Parathyroid adenoma (tissue), 2 donors: Measurements from ENCODE around the gene PAGE4.

ENCODE experiments used
- H2AFZ ChIP-seq: fragments of 300-600 bp; sonication (generic); one replicate; pipeline ENCODE4 v1.7.0; 2017; ENCODE audit warnings: antibody characterized with exemption, mild to moderate bottlenecking
- H3K27ac ChIP-seq: fragments of 300-600 bp; sonication (generic); one replicate; pipeline ENCODE4 v1.7.0; 2017
- H3K27me3 ChIP-seq: fragments of 300-600 bp; sonication (generic); one replicate; pipeline ENCODE4 v1.7.0; 2017; ENCODE audit warnings: low read length; ENCODE audit not compliant: control insufficient read depth, insufficient read depth
- H3K36me3 ChIP-seq: fragments of 300-600 bp; sonication (generic); one replicate; pipeline ENCODE4 v1.7.0; 2017; ENCODE audit warnings: low read length; ENCODE audit not compliant: control insufficient read depth, insufficient read depth
- H3K4me1 ChIP-seq: fragments of 300-600 bp; sonication (generic); one replicate; pipeline ENCODE4 v1.7.0; 2017; ENCODE audit warnings: control low read depth
- H3K4me2 ChIP-seq: fragments of 300-600 bp; sonication (generic); one replicate; pipeline ENCODE4 v1.7.0; 2017; ENCODE audit warnings: low read length
- H3K4me3 ChIP-seq: fragments of 300-600 bp; sonication (generic); one replicate; pipeline ENCODE4 v1.7.0; 2017; ENCODE audit warnings: low read depth, low read length
- H3K79me2 ChIP-seq: fragments of 300-600 bp; sonication (generic); one replicate; pipeline ENCODE4 v1.7.0; 2017; ENCODE audit warnings: control low read depth
- H3K9ac ChIP-seq: fragments of 300-600 bp; sonication (generic); one replicate; pipeline ENCODE4 v1.7.0; 2017; ENCODE audit warnings: mild to moderate bottlenecking
- H3K9me3 ChIP-seq: fragments of 300-600 bp; sonication (generic); one replicate; pipeline ENCODE4 v1.7.0; 2017; ENCODE audit warnings: low read length; ENCODE audit not compliant: control insufficient read depth
- TF ChIP-seq, protein P1 (sequence below): fragments of 300-600 bp; sonication (generic); IDR thresholded peaks from one replicate; pipeline ENCODE4 v1.7.0; 2017; ENCODE audit warnings: antibody characterized with exemption, mild to moderate bottlenecking
- donor health status: primary hyperparathyroidism.

Gene PAGE4

DNA sequence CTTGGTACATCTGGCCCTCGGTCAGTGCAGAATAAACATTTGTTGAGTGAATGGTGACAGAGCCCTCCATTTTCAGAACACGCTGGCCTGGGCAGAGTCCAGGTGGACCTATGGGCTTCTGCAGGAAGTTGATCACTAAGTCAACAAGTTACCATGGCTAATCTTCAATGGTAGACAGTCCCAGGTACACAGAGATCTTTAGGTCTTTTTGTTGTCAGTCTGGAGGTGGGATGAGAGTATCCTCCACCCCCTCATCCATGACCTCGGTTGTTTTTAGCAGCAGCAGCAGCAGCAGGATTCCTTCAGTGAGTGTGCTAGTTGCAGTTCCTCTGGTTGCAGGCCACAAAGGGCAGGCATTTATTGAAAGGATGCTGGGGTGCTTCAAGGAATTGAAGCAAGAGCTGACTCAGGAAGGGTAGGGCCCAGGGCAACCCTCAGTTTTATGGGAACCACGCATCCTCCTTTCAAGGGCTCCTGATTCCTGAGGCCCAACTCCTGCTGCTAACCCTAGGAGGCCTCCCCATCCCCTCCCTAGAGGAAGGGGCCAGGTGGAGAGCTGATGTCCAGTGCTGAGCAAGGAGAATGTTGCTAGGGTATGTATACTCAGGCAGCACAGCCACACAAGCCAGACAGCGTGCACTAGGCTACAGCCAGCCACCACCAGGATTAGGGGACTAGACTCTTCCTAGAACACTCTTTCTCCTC, 48.4 kb downstream of the PAGE4 start:
- Histone ChIP-seq H3K36me3 (no peaks in the 10 kb centered on the region), H3K9me3 (no peaks in the 10 kb centered on the region), H3K27me3 (no peaks in the 10 kb centered on the region), H3K4me3 (no peak overlapping the region), H3K79me2 (no peaks in the 10 kb centered on the region), H3K4me1 (no peaks in the 10 kb centered on the region), H3K27ac (peak overlapping the region; percentile 94), H3K4me2 (no peak overlapping the region), H3K9ac (no peak overlapping the region), H2AFZ (peak overlapping the region; percentile 39)
- TF ChIP-seq, protein P1, sequence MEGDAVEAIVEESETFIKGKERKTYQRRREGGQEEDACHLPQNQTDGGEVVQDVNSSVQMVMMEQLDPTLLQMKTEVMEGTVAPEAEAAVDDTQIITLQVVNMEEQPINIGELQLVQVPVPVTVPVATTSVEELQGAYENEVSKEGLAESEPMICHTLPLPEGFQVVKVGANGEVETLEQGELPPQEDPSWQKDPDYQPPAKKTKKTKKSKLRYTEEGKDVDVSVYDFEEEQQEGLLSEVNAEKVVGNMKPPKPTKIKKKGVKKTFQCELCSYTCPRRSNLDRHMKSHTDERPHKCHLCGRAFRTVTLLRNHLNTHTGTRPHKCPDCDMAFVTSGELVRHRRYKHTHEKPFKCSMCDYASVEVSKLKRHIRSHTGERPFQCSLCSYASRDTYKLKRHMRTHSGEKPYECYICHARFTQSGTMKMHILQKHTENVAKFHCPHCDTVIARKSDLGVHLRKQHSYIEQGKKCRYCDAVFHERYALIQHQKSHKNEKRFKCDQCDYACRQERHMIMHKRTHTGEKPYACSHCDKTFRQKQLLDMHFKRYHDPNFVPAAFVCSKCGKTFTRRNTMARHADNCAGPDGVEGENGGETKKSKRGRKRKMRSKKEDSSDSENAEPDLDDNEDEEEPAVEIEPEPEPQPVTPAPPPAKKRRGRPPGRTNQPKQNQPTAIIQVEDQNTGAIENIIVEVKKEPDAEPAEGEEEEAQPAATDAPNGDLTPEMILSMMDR, result no peak

DNA sequence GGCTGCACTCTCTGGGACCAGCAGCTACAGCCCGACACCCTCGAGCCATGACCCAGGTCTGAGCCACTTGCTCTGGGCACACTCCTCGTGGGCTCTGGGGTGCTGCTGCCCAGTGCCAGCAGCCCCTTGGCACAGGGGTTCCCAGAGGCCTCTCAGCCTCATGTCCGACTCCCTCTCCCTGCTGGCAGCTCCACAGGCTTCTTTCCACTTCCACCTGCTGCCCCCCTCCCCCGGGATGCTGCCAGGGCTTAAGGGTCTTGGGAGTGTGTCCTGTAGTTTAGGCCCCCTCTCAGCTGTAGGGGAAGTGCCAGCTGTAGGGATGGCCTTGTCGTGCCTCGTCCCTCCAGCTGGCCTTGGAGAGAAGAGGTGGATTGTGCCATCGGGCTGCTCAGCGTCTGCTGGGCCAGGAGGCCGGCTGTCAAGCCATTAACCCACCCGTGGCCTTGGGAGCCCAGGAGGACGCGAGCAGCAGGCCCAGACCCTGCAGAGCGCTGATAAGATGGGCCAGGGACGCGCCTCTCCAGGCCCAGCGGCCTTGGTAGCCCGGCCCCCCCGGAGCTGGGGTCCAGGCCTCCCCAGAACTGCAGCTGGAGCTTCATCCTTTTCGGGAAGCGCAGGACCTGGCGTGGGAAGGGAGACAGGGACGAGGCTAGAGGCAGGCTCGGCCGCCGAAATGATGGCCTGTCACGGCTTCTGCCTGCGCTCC, 49.2 kb downstream of the PAGE4 start:
- H3K4me2 ChIP-seq, result peak overlapping the region; percentile 72
- H3K27me3 ChIP-seq, result no peaks in the 10 kb centered on the region
- peak overlapping the region; percentile 73 for H3K9ac ChIP-seq
- H3K4me1 ChIP-seq, result no peaks in the 10 kb centered on the region
- H2AFZ ChIP-seq, result peak overlapping the region; percentile 91
- H3K4me3 ChIP-seq, result peak overlapping the region; percentile 62
- TF ChIP-seq, protein P1, result no peak
- no peaks in the 10 kb centered on the region for H3K79me2 ChIP-seq
- peak overlapping the region; percentile 94 for H3K27ac ChIP-seq
- H3K9me3 ChIP-seq, result no peaks in the 10 kb centered on the region
- no peaks in the 10 kb centered on the region for H3K36me3 ChIP-seq

DNA sequence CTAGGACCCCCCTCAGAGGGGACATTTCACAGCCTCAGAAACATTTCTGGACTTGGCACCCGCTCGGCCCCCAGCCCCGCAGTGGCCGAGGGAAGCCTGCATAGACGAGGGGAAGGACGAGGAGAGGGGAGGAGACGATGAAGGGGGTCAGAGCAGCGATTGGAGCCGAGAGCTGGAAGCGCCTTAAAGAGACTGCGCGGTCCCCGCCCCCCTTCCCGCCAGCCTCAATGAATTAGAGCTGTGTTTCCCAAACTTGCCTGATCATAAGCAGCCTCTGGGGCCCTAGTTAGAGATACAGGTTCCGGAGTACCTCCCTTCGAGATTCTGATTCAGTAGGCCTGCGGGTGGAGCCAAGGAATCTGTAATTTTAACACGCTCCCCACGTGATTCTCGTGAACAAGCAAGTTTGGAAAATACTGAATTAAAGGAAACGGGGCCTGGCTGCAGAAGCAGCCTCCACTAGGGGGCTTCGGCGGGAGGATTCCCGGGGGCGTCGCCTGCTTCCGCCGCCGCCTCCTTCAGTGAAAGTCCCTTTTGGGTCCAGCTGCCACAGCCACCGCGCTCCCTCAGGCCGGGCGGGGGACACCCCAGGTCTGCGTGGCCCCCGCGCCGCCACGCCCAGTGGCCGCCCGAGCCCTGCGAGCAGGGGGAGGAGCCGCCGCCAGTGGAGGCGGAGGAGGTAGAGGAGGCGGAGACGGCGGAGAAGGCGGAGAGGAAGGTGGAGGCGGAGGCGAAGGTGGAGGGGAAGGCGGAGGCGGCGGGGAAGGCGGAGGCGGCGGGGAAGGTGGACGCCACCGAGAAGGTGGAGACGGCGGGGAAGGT, 49.9 kb downstream of the PAGE4 start, which contains the start of gene USP27X:
TSS of gene USP27X (plus strand) at position 651 of the 822 bp plus-strand sequence. CDS start 824 bp downstream, outside the sequence.
- no peaks in the 10 kb centered on the region for H3K27me3 ChIP-seq
- peak within 1 kb of the TSS; percentile 73 for H3K9ac ChIP-seq
- peak within 1 kb of the TSS; percentile 62 for H3K4me3 ChIP-seq
- H3K79me2 ChIP-seq, result no peaks in the 10 kb centered on the region
- peak within 1 kb of the TSS; percentile 91 for H2AFZ ChIP-seq
- no peaks in the 10 kb centered on the region for H3K4me1 ChIP-seq
- no peaks in the 10 kb centered on the region for H3K36me3 ChIP-seq
- H3K27ac ChIP-seq, result peak within 1 kb of the TSS; percentile 94
- TF ChIP-seq, protein P1, result peak; percentile 66
- H3K9me3 ChIP-seq, result no peaks in the 10 kb centered on the region
- peak within 1 kb of the TSS; percentile 72 for H3K4me2 ChIP-seq

DNA sequence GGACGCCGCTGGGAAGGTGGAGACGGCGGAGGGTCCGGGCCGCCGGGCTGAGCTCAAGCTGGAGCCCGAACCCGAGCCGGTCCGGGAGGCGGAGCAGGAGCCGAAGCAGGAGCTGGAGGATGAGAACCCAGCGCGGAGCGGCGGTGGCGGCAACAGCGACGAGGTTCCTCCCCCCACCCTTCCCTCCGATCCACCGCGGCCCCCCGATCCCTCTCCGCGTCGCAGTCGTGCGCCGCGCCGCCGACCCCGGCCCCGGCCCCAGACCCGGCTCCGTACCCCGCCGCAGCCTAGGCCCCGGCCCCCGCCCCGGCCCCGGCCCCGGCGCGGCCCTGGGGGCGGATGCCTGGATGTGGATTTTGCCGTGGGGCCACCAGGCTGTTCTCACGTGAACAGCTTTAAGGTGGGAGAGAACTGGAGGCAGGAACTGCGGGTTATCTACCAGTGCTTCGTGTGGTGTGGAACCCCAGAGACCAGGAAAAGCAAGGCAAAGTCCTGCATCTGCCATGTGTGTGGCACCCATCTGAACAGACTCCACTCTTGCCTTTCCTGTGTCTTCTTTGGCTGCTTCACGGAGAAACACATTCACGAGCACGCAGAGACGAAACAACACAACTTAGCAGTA, 50.7 kb downstream of the PAGE4 start:
- no peaks in the 10 kb centered on the region for H3K4me1 ChIP-seq
- H3K4me3 ChIP-seq, result peak overlapping the region; percentile 62
- no peaks in the 10 kb centered on the region for H3K9me3 ChIP-seq
- H3K4me2 ChIP-seq, result peak overlapping the region; percentile 72
- TF ChIP-seq, protein P1, result no peak
- H3K27me3 ChIP-seq, result no peaks in the 10 kb centered on the region
- peak overlapping the region; percentile 94 for H3K27ac ChIP-seq
- peak overlapping the region; percentile 91 for H2AFZ ChIP-seq
- H3K36me3 ChIP-seq, result no peaks in the 10 kb centered on the region
- no peaks in the 10 kb centered on the region for H3K79me2 ChIP-seq
- H3K9ac ChIP-seq, result no peak overlapping the region
